Vagina (tissue), 2 donors: ENCODE measurements around the gene SMG6. TPM values are rescaled to one million over a fixed set of nuclear protein-coding genes. Genes with fewer than 3 reads are reported as not detected.

Source experiments
- DNase-seq, 2 donors: peaks; one replicate each; pipeline ENCODE4 v3.0.0-alpha.2; 2017; ENCODE audit errors: extremely low spot score in 2 of 2
- H3K27ac ChIP-seq: fragments of 200-600 bp; sonication (generic); one replicate; pipeline ENCODE4 v1.5.1; 2019
- H3K27me3 ChIP-seq: fragments of 200-600 bp; sonication (generic); one replicate; pipeline ENCODE4 v1.5.1; 2019
- H3K36me3 ChIP-seq, 2 donors: fragments of 200-600 bp; sonication (generic); one replicate each; pipeline ENCODE4 v1.5.1; 2017 to 2019
- H3K4me1 ChIP-seq: fragments of 200-600 bp; sonication (generic); one replicate; pipeline ENCODE4 v1.5.1; 2019
- H3K4me3 ChIP-seq, 2 donors: fragments of 200-600 bp; sonication (generic); 1 replicate in 1 of 2; 2 replicates in 1 of 2; pipeline ENCODE4 v1.5.1; 2016 to 2019
- H3K9me3 ChIP-seq: fragments of 200-600 bp; sonication (generic); one replicate; pipeline ENCODE4 v1.5.1; 2019
- POLR2A ChIP-seq, 2 donors: fragments of 450-650 bp; IDR thresholded peaks; one replicate each; pipeline ENCODE4 v1.6.1; 2017; ENCODE audit warnings: antibody characterized with exemption in 2 of 2, mild to moderate bottlenecking in 2 of 2, moderate library complexity in 2 of 2
- POLR2AphosphoS5 ChIP-seq, 2 donors: sonication (generic); formaldehyde crosslinking; IDR thresholded peaks; one replicate each; pipeline ENCODE4 v1.9.0; 2017; ENCODE audit warnings: antibody characterized with exemption in 2 of 2, mild to moderate bottlenecking in 2 of 2, low read depth in 1 of 2; ENCODE audit not compliant: insufficient read depth in 1 of 2
- intact Hi-C: fragments of 100-400 bp; cut with DNase I; formaldehyde crosslinking; loops from one replicate; pipeline ENCODE4 v1.15.1; 2023
- total RNA-seq: library from RNA; depleted of rRNA; stranded (reverse); fragments of >200 nt; gene quantifications from one replicate; pipeline ENCODE4 v1.2.3, GENCODE V29; 2016
- TF ChIP-seq, protein P1 (sequence below), 3 experiments: fragments of 450-650 bp in 2 of 3; fragments of 200-600 bp in 1 of 3; sonication (generic) in 1 of 3; IDR thresholded peaks; one replicate each; pipeline ENCODE4 v1.5.1; 2017 to 2019; ENCODE audit warnings: antibody characterized with exemption in 3 of 3, mild to moderate bottlenecking in 2 of 3, moderate library complexity in 2 of 3

SMG6 gene
- total RNA-seq, 1 donor from 2014 or later, result 46.2 TPM

DNA sequence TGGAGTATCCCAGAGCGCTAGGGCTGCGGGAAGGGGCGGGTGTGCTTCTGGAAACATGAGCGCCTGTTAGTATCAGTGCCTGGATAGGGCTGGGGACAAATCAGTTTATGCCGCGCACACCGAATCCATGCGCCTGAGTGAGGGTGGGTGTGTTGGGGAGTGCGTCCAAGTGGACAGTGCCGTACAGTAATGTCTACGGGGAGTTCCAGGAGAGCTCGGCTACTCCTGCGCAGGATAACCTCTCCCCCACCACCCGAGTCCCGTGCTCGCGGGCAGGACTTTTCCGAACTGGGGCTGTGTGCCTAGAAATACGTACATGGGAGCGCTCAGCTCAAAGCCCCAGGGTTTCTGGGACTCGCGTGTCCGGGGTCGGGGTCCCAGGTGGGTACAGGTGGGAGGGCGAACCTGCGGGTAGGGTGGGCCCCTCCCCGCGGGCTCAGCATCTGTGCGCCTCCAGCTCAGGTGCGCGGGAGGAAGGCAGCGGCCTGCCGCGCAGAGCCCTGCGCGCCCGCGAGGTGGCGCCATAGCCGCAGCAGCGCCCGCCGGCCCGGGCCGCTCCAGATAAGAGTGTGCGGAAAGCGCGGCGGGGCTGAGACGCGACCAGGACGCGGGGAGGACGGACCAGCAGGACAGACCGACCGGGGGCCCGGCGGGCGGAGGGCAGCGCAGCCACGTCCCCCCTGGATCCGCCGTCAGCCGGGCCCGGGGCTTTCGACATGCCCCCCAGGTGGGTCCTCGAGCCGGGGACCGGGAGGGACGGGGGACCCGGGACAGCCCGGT, 248.9 kb downstream of the SMG6 start, which contains the start of gene HIC1:
Gene HIC1 (plus strand): TSS at position 592 of the 780 bp plus-strand sequence. CDS start 1,588 bp downstream, outside the sequence.
- peak within 1 kb of the TSS; percentile 95 for H3K27ac ChIP-seq
- no peaks in the 10 kb centered on the region for H3K9me3 ChIP-seq
- H3K27me3 ChIP-seq, result peaks cover 6% of the 10 kb centered on the region
- intact Hi-C loops, result loop anchor here (2.0 to 10.0 kb wide), 4 partner anchors 123 to 340 kb away; no protein-coding TSS in a partner anchor
- H3K4me1 ChIP-seq, result peaks cover 59% of the 10 kb centered on the region
- peak in 1 of 2 donors; percentile 65 for TF ChIP-seq POLR2AphosphoS5 (IDR thresholded peaks at IDR 0.05; ENCODE audit: insufficient read depth in 1 of 2, low read depth in 1 of 2)
- peak in 1 of 2 donors; percentile 82 for TF ChIP-seq POLR2A (IDR thresholded peaks at IDR 0.05)
- TF ChIP-seq, protein P1, sequence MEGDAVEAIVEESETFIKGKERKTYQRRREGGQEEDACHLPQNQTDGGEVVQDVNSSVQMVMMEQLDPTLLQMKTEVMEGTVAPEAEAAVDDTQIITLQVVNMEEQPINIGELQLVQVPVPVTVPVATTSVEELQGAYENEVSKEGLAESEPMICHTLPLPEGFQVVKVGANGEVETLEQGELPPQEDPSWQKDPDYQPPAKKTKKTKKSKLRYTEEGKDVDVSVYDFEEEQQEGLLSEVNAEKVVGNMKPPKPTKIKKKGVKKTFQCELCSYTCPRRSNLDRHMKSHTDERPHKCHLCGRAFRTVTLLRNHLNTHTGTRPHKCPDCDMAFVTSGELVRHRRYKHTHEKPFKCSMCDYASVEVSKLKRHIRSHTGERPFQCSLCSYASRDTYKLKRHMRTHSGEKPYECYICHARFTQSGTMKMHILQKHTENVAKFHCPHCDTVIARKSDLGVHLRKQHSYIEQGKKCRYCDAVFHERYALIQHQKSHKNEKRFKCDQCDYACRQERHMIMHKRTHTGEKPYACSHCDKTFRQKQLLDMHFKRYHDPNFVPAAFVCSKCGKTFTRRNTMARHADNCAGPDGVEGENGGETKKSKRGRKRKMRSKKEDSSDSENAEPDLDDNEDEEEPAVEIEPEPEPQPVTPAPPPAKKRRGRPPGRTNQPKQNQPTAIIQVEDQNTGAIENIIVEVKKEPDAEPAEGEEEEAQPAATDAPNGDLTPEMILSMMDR (IDR thresholded peaks at IDR 0.05), result peak; percentile 84 to 96 (median 94)
- H3K4me3 ChIP-seq, result peak within 1 kb of the TSS; percentile 66 to 70
- H3K36me3 ChIP-seq, result peaks cover 0 to 11% of the 10 kb centered on the region in 2 donors
- no peak for DNase-seq

DNA sequence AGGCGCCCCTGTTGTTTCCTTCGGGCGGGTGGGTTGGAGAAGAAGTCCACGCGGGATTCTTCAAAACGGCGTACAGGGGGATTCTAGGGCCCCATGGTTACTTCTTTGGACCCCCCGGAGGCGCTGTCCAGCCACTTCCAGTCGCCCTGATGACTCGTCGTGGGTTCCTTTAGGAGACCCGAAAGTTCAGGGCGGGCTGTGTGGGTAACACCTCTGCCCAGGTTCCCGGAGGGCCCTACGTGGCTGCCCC, 249.4 kb downstream of the SMG6 start:
- Histone ChIP-seq H3K36me3 (peaks cover 0 to 8% of the 10 kb centered on the region in 2 donors), H3K9me3 (no peaks in the 10 kb centered on the region), H3K4me1 (peaks cover 57% of the 10 kb centered on the region), H3K4me3 (peak overlapping the region; percentile 66 to 70), H3K27ac (peak overlapping the region; percentile 95), H3K27me3 (peaks cover 6% of the 10 kb centered on the region)
- intact Hi-C loops, result loop anchor here (2.0 to 10.0 kb wide), 2 partner anchors 191 to 341 kb away; no protein-coding TSS in a partner anchor
- DNase-seq, result no peak
- no peak for TF ChIP-seq POLR2AphosphoS5 (IDR thresholded peaks at IDR 0.05; ENCODE audit: insufficient read depth in 1 of 2, low read depth in 1 of 2)
- TF ChIP-seq, protein P1 (IDR thresholded peaks at IDR 0.05), result no peak

DNA sequence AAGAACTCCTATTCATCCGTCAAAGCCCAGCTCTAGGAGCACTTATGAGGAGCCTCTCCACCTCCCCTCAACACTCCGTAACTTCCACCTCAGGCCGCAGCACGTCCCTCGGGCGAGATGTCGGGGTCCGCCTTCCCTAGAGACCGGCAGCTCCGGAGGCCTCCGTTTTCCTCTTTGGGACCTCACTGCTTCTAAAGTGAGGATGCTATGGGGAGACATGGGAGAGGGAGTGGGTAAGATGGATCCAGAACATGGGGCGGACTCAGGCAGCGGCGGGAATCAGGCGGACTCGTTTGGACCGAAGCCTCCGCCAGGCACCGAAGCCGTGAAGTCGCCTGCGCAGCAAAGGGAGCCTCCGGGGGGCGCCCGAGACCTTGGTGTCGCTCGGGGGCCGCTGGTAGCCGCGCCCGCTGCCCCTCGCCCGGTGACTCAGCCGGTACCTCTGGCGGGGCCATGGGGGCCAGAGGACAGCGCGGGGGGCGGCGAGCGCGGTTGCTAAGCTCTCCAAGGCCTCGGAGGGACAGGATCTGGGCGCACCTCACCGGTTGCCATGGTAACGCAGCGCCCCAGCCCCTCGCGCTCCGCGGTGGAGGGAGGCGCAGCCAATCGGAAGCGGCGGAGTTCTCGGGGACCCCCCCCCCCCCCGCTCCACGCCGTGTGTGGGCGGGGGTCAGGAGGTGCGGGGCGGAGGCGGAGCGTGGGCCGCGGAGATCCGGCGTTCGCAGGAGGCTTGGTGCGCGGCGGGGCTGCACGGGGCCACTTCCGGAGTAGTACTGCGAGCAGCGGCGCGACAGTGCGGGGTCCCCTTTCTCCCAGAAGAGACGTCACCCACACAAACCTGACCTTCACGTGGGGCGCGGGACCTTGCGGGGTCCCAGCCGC, 250.0 kb downstream of the SMG6 start:
- H3K27me3 ChIP-seq, result peaks cover 6% of the 10 kb centered on the region
- TF ChIP-seq POLR2A (IDR thresholded peaks at IDR 0.05) (no peak), POLR2AphosphoS5 (IDR thresholded peaks at IDR 0.05; ENCODE audit: insufficient read depth in 1 of 2, low read depth in 1 of 2) (peak in 1 of 2 donors; percentile 73)
- TF ChIP-seq, protein P1 (IDR thresholded peaks at IDR 0.05), result peak; percentile 57 to 61 (median 58)
- H3K4me3 ChIP-seq, result peak overlapping the region; percentile 66 to 70
- no peak for DNase-seq
- intact Hi-C loops, result loop anchor here (2.0 to 10.0 kb wide), 2 partner anchors 191 to 341 kb away; no protein-coding TSS in a partner anchor
- H3K4me1 ChIP-seq, result peaks cover 57% of the 10 kb centered on the region
- peaks cover 0 to 3% of the 10 kb centered on the region in 2 donors for H3K36me3 ChIP-seq
- peak overlapping the region; percentile 95 for H3K27ac ChIP-seq
- no peaks in the 10 kb centered on the region for H3K9me3 ChIP-seq

DNA sequence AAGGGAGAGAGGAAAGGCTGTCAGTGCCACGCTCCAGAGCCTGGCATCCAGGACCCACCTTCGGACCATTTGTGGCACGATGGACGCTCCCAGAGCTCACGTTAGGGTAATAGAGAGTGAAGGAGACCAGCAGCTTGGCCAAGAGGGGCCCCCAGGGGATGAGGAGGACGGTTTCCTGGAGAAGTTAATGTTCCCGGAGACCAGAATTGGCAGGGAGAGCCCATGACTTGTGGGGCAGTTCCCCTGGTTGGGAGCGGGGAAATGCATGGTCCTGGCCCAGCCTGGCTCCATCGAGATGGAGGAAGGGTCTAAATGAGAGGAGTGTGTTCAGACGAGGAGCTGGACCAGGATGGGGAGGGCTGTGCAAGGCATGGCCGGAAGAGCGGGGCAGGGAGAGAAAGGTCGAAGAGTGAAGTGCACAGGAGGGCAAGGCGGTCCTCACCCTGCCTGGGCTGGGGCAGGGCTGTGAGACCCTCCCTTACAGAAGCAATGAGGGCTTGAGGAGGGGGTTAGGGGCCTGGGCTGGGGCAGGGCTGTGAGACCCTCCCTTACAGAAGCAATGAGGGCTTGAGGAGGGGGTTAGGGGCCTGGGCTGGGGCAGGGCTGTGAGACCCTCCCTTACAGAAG, 251.5 kb downstream of the SMG6 start:
- intact Hi-C loops, result loop anchor here (10.0 kb wide), 1 partner anchor 343 kb away; no protein-coding TSS in a partner anchor
- H3K4me1 ChIP-seq, result peaks cover 58% of the 10 kb centered on the region
- no peaks in the 10 kb centered on the region for H3K36me3 ChIP-seq
- no peak for DNase-seq
- H3K27me3 ChIP-seq, result peaks cover 6% of the 10 kb centered on the region
- no peak overlapping the region for H3K4me3 ChIP-seq
- TF ChIP-seq POLR2AphosphoS5 (IDR thresholded peaks at IDR 0.05; ENCODE audit: insufficient read depth in 1 of 2, low read depth in 1 of 2) (no peak), POLR2A (IDR thresholded peaks at IDR 0.05) (no peak)
- TF ChIP-seq, protein P1 (IDR thresholded peaks at IDR 0.05), result no peak
- no peak overlapping the region for H3K27ac ChIP-seq
- no peaks in the 10 kb centered on the region for H3K9me3 ChIP-seq
